HCT116 (cell line): ENCODE results near the gene MACIR. TPM values are rescaled to one million over a fixed set of nuclear protein-coding genes. Genes with fewer than 3 reads are reported as not detected.

ENCODE experiments used
- ATAC-seq: fragments of 200-7000 bp; cut with Tn5 transposase; 2 replicates; pipeline ENCODE4 v1.9.1; 2020; ENCODE audit warnings: mild to moderate bottlenecking, moderate library complexity
- BruUV-seq: library from RNA; stranded (reverse); fragments of 400-500 nt; replicated peaks from 2 replicates; lab custom pipeline; 2021; lab: Mats Ljungman, UMichigan
- CTCF ChIA-PET: fragments of 300-600 bp; sonication (Branson Sonifier 250); formaldehyde crosslinking; loops from one replicate; lab custom pipeline; 2021; ENCODE audit warnings: antibody characterized with exemption; lab: Charles Lee
- POLR2A ChIA-PET: fragments of 300-600, 350-600 bp; sonication (Branson Sonifier 250); formaldehyde crosslinking; loops from one replicate; lab custom pipeline; 2021; ENCODE audit warnings: antibody characterized with exemption; lab: Charles Lee
- RAD21 ChIA-PET, 2 experiments: fragments of 300-600 bp; sonication (Branson Sonifier 250); formaldehyde crosslinking; loops; one replicate each; lab custom pipeline; 2023; ENCODE audit warnings: low total read pairs in 2 of 2; ENCODE audit not compliant: uncharacterized antibody in 2 of 2, unreplicated experiment in 2 of 2, low non-redundant PET in 1 of 2; lab: Charles Lee
- DNase-seq: peaks from one replicate; pipeline ENCODE4 v3.0.0-alpha.2; 2010; ENCODE audit warnings: low read depth, low spot score
- H2AFZ ChIP-seq: fragments of 200-600 bp; shearing (Covaris generic), sonication (generic); 2 replicates; pipeline ENCODE4 v1.6.1; 2017; ENCODE audit warnings: low read depth, mixed run types, mixed read lengths, antibody characterized with exemption, low read length; ENCODE audit not compliant: poor library complexity, severe bottlenecking
- H3K27ac ChIP-seq: 2 replicates; pipeline ENCODE4 v1.5.1; 2012; ENCODE audit warnings: low read depth, low read length
- H3K27me3 ChIP-seq: fragments of 200-600 bp; sonication (generic); 2 replicates; pipeline ENCODE4 v1.6.1; 2016; ENCODE audit warnings: mixed run types, low read length, mixed read lengths; ENCODE audit not compliant: insufficient read depth
- H3K36me3 ChIP-seq, 2 experiments: fragments of 200-500 bp in 1 of 2; fragments of 200-600 bp in 1 of 2; sonication (Bioruptor generic) in 1 of 2; sonication (generic) in 1 of 2; 2 replicates each; pipeline versions ENCODE4 v1.5.1 to v1.6.1; 2014 to 2016; ENCODE audit warnings: low read length in 2 of 2, inconsistent platforms in 1 of 2, mixed read lengths in 1 of 2, mixed run types in 1 of 2; ENCODE audit not compliant: insufficient read depth in 2 of 2, control insufficient read depth in 1 of 2
- H3K4me1 ChIP-seq, 2 experiments: fragments of 200-600 bp in 1 of 2; sonication (generic) in 1 of 2; 2 replicates each; pipeline versions ENCODE4 v1.5.1 to v1.6.1; 2012 to 2017; ENCODE audit warnings: low read length in 2 of 2, inconsistent platforms in 1 of 2, mild to moderate bottlenecking in 1 of 2, mixed read lengths in 1 of 2, mixed run types in 1 of 2, moderate library complexity in 1 of 2; ENCODE audit not compliant: insufficient read depth in 2 of 2, control insufficient read depth in 1 of 2
- H3K4me2 ChIP-seq: fragments of 200-600 bp; sonication (generic); 2 replicates; pipeline ENCODE4 v1.6.1; 2017; ENCODE audit warnings: mixed run types, low read length, mixed read lengths
- H3K4me3 ChIP-seq, 2 experiments: fragments of 200-600 bp in 1 of 2; sonication (generic) in 1 of 2; replicated peaks in 1 of 2; 2 replicates each; pipeline ENCODE4 v1.5.1; 2011 to 2016; ENCODE audit warnings: low read length in 2 of 2, control low read depth in 1 of 2, low read depth in 1 of 2, mild to moderate bottlenecking in 1 of 2, mixed read lengths in 1 of 2, mixed run types in 1 of 2
- H3K79me2 ChIP-seq: fragments of 200-600 bp; sonication (generic); 2 replicates; pipeline ENCODE4 v1.6.1; 2017; ENCODE audit warnings: mild to moderate bottlenecking, mixed run types, low read length, moderate library complexity, mixed read lengths; ENCODE audit not compliant: insufficient read depth
- H3K9ac ChIP-seq: fragments of 200-600 bp; sonication (generic); 2 replicates; pipeline ENCODE4 v1.6.1; 2016; ENCODE audit warnings: low read length, mixed read lengths
- H3K9me2 ChIP-seq: fragments of 200-600 bp; sonication (generic), shearing (Covaris generic); 2 replicates; pipeline ENCODE4 v1.6.1; 2017; ENCODE audit warnings: mixed run types, mild to moderate bottlenecking, moderate library complexity; ENCODE audit not compliant: insufficient read depth
- H3K9me3 ChIP-seq, 2 experiments: fragments of 200-500 bp in 1 of 2; fragments of 200-600 bp in 1 of 2; sonication (Bioruptor generic) in 1 of 2; sonication (generic) in 1 of 2; 2 replicates each; pipeline ENCODE4 v1.6.1; 2014 to 2017; ENCODE audit warnings: low read length in 2 of 2, mixed read lengths in 2 of 2, inconsistent platforms in 1 of 2, low read depth in 1 of 2, mild to moderate bottlenecking in 1 of 2, mixed run types in 1 of 2, moderate library complexity in 1 of 2; ENCODE audit not compliant: control insufficient read depth in 1 of 2, insufficient read depth in 1 of 2
- H4K20me1 ChIP-seq: fragments of 200-600 bp; sonication (generic), shearing (Covaris generic); 2 replicates; pipeline ENCODE4 v1.6.1; 2017; ENCODE audit warnings: mixed run types, mild to moderate bottlenecking, moderate library complexity; ENCODE audit not compliant: insufficient read depth
- CEBPB ChIP-seq: IDR thresholded peaks from 2 replicates; pipeline ENCODE4 v1.6.1; 2012; ENCODE audit warnings: low read depth
- EGR1 ChIP-seq: IDR thresholded peaks from 2 replicates; pipeline ENCODE4 v1.6.1; 2012; ENCODE audit warnings: low read depth
- POLR2A ChIP-seq: IDR thresholded peaks from 2 replicates; pipeline ENCODE4 v1.7.0; 2011; ENCODE audit warnings: borderline replicate concordance; ENCODE audit not compliant: insufficient read depth, insufficient read length; ENCODE audit errors: extremely low read depth
- POLR2AphosphoS5 ChIP-seq: IDR thresholded peaks from 2 replicates; pipeline ENCODE4 v1.6.1; 2011; ENCODE audit warnings: mild to moderate bottlenecking, low read depth, low read length, moderate library complexity
- REST ChIP-seq: IDR thresholded peaks from 2 replicates; pipeline ENCODE4 v1.6.1; 2012; ENCODE audit warnings: low read depth
- SP1 ChIP-seq: IDR thresholded peaks from 2 replicates; pipeline ENCODE4 v1.6.1; 2012; ENCODE audit warnings: low read depth
- ZBTB33 ChIP-seq: IDR thresholded peaks from 2 replicates; pipeline ENCODE4 v1.6.1; 2011; ENCODE audit warnings: mild to moderate bottlenecking, low read length, moderate library complexity; ENCODE audit not compliant: insufficient replicate concordance; ENCODE audit errors: extremely low read depth
- ZFX ChIP-seq: fragments of 450-650 bp; IDR thresholded peaks from 2 replicates; pipeline ENCODE4 v1.6.1; 2017
- intact Hi-C: fragments of 100-400 bp; cut with micrococcal nuclease; formaldehyde crosslinking; loops from 2 replicates; pipeline ENCODE4 v1.10.0; 2022
- total RNA-seq: library from RNA; stranded (reverse); gene quantifications from one replicate; pipeline ENCODE4 v1.2.1, GENCODE V29; 2021; ENCODE audit not compliant: unreplicated experiment

The MACIR gene
- total RNA-seq, 1 experiment from 2014 or later: 10.4 TPM

- Histone ChIP-seq H3K4me3 (no peak overlapping the region), H3K9me2 (no peaks in the 10 kb centered on the region), H3K79me2 (no peaks in the 10 kb centered on the region), H3K36me3 (no peaks in the 10 kb centered on the region), H3K9ac (no peak overlapping the region), H3K4me1 (no peaks in the 10 kb centered on the region), H3K9me3 (no peaks in the 10 kb centered on the region), H3K4me2 (no peak overlapping the region), H3K27ac (no peak overlapping the region), H2AFZ (no peak overlapping the region), H3K27me3 (no peaks in the 10 kb centered on the region), H4K20me1 (no peaks in the 10 kb centered on the region)
- DNase-seq: no peak
- POLR2A ChIA-PET: no interaction called here
- BruUV-seq: no TSS peak
- RAD21 ChIA-PET: no interaction called here
- ATAC-seq: no peak
- CTCF ChIA-PET: no interaction called here
- intact Hi-C loops: no loop called here
- no peak for TF ChIP-seq POLR2AphosphoS5
- TF ChIP-seq POLR2A: no peak
- TF ChIP-seq CEBPB: no peak
- TF ChIP-seq EGR1: no peak
- TF ChIP-seq SP1: no peak
- TF ChIP-seq ZBTB33: no peak
- no peak for TF ChIP-seq ZFX
- no peak for TF ChIP-seq REST
Observed at GRCh38 chr5:103245761-103246160, 12.8 kb upstream of the MACIR start.
